Esophagus muscularis mucosa (tissue), 4 donors: Measurements from ENCODE around the gene ALKBH1.

Source experiments
- EP300 ChIP-seq: sonication (generic); formaldehyde crosslinking; IDR thresholded peaks from one replicate; pipeline ENCODE4 v1.6.1; 2017; ENCODE audit warnings: antibody characterized with exemption
- POLR2A ChIP-seq: fragments of 450-650 bp; IDR thresholded peaks from one replicate; pipeline ENCODE4 v1.6.1; 2017; ENCODE audit warnings: antibody characterized with exemption, moderate library complexity, mild to moderate bottlenecking, low read depth
- POLR2AphosphoS5 ChIP-seq, 2 donors: sonication (generic); formaldehyde crosslinking; IDR thresholded peaks; one replicate each; pipeline ENCODE4 v1.6.1; 2017; ENCODE audit warnings: antibody characterized with exemption in 2 of 2
- TF ChIP-seq, protein P1 (sequence below), 3 experiments: fragments of 200-600 bp in 2 of 3; fragments of 450-650 bp in 1 of 3; sonication (generic) in 2 of 3; IDR thresholded peaks; one replicate each; pipeline ENCODE4 v1.5.1; 2017 to 2019; ENCODE audit warnings: antibody characterized with exemption in 3 of 3, mild to moderate bottlenecking in 2 of 3, moderate library complexity in 1 of 3

GRCh38 chr14:77722301-77722700, 14.5 kb upstream of the ALKBH1 start:
- TF ChIP-seq POLR2A: no peak
- TF ChIP-seq, protein P1, sequence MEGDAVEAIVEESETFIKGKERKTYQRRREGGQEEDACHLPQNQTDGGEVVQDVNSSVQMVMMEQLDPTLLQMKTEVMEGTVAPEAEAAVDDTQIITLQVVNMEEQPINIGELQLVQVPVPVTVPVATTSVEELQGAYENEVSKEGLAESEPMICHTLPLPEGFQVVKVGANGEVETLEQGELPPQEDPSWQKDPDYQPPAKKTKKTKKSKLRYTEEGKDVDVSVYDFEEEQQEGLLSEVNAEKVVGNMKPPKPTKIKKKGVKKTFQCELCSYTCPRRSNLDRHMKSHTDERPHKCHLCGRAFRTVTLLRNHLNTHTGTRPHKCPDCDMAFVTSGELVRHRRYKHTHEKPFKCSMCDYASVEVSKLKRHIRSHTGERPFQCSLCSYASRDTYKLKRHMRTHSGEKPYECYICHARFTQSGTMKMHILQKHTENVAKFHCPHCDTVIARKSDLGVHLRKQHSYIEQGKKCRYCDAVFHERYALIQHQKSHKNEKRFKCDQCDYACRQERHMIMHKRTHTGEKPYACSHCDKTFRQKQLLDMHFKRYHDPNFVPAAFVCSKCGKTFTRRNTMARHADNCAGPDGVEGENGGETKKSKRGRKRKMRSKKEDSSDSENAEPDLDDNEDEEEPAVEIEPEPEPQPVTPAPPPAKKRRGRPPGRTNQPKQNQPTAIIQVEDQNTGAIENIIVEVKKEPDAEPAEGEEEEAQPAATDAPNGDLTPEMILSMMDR (IDR thresholded peaks at IDR 0.05): no peak
- TF ChIP-seq EP300: no peak
- TF ChIP-seq POLR2AphosphoS5 (IDR thresholded peaks at IDR 0.05): no peak
